Measurements from ENCODE around the gene FAM241A.

Gene FAM241A
- long read RNA-seq, full-length matches to known transcripts, result 2 of 4 reads
- long read RNA-seq, partial matches to known transcripts, result 0 of 4 reads
- long read RNA-seq, other reads (novel, unspliced or antisense), result 2 of 4 reads

GRCh38 chr4:112145326-112145789 lies at the start of gene FAM241A:
Gene FAM241A, plus strand, starts transcription at chr4:112145454. Its CDS starts 127 bp downstream, at chr4:112145581.
- TF ChIP-seq GABPA (IDR thresholded peaks at IDR 0.05; ENCODE audit: low read depth), result no peak
- TF ChIP-seq POLR2AphosphoS5 (IDR thresholded peaks at IDR 0.05; ENCODE audit: low read depth), result peak; percentile 58
- no peak for TF ChIP-seq SPI1 (IDR thresholded peaks at IDR 0.05; ENCODE audit: borderline replicate concordance, low read depth)
- TF ChIP-seq CTCF (IDR thresholded peaks at IDR 0.05; ENCODE audit: insufficient read depth, low read length), result no peak
- TF ChIP-seq, protein P1, sequence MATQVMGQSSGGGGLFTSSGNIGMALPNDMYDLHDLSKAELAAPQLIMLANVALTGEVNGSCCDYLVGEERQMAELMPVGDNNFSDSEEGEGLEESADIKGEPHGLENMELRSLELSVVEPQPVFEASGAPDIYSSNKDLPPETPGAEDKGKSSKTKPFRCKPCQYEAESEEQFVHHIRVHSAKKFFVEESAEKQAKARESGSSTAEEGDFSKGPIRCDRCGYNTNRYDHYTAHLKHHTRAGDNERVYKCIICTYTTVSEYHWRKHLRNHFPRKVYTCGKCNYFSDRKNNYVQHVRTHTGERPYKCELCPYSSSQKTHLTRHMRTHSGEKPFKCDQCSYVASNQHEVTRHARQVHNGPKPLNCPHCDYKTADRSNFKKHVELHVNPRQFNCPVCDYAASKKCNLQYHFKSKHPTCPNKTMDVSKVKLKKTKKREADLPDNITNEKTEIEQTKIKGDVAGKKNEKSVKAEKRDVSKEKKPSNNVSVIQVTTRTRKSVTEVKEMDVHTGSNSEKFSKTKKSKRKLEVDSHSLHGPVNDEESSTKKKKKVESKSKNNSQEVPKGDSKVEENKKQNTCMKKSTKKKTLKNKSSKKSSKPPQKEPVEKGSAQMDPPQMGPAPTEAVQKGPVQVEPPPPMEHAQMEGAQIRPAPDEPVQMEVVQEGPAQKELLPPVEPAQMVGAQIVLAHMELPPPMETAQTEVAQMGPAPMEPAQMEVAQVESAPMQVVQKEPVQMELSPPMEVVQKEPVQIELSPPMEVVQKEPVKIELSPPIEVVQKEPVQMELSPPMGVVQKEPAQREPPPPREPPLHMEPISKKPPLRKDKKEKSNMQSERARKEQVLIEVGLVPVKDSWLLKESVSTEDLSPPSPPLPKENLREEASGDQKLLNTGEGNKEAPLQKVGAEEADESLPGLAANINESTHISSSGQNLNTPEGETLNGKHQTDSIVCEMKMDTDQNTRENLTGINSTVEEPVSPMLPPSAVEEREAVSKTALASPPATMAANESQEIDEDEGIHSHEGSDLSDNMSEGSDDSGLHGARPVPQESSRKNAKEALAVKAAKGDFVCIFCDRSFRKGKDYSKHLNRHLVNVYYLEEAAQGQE (IDR thresholded peaks at IDR 0.05; ENCODE audit: insufficient replicate concordance, low read depth), result no peak
- peak; percentile 49 to 82 for DNase-seq (ENCODE audit: low read depth in 1 of 2, low spot score in 1 of 2)
- no peaks in the 10 kb centered on the region for H3K27me3 ChIP-seq (ENCODE audit: insufficient read depth, poor library complexity, severe bottlenecking)
- peak within 1 kb of the TSS; percentile 86 for H3K4me3 ChIP-seq (replicated peaks; ENCODE audit: insufficient read depth, low read length)
- peak within 1 kb of the TSS; percentile 84 for H3K27ac ChIP-seq (replicated peaks)

- no peak overlapping the region for H3K27ac ChIP-seq (replicated peaks)
- no peak for DNase-seq (ENCODE audit: low read depth in 1 of 2, low spot score in 1 of 2)
- no peak overlapping the region for H3K4me3 ChIP-seq (replicated peaks; ENCODE audit: insufficient read depth, low read length)
- no peaks in the 10 kb centered on the region for H3K27me3 ChIP-seq (ENCODE audit: insufficient read depth, poor library complexity, severe bottlenecking)
- TF ChIP-seq, protein P1 (IDR thresholded peaks at IDR 0.05; ENCODE audit: insufficient replicate concordance, low read depth), result no peak
- no peak for TF ChIP-seq POLR2AphosphoS5 (IDR thresholded peaks at IDR 0.05; ENCODE audit: low read depth)
- TF ChIP-seq GABPA (IDR thresholded peaks at IDR 0.05; ENCODE audit: low read depth), result no peak
- no peak for TF ChIP-seq SPI1 (IDR thresholded peaks at IDR 0.05; ENCODE audit: borderline replicate concordance, low read depth)
- TF ChIP-seq CTCF (IDR thresholded peaks at IDR 0.05; ENCODE audit: insufficient read depth, low read length), result no peak
Measured at GRCh38 chr4:112098841-112099530, 46.3 kb upstream of the FAM241A start.

GRCh38 chr4:112099701-112100297 lies 45.5 kb upstream of the FAM241A start:
- DNase-seq (ENCODE audit: low read depth in 1 of 2, low spot score in 1 of 2), result no peak
- Histone ChIP-seq H3K27ac (replicated peaks) (no peak overlapping the region), H3K4me3 (replicated peaks; ENCODE audit: insufficient read depth, low read length) (no peak overlapping the region), H3K27me3 (ENCODE audit: insufficient read depth, poor library complexity, severe bottlenecking) (no peaks in the 10 kb centered on the region)
- TF ChIP-seq CTCF (IDR thresholded peaks at IDR 0.05; ENCODE audit: insufficient read depth, low read length) (peak; percentile 21), SPI1 (IDR thresholded peaks at IDR 0.05; ENCODE audit: borderline replicate concordance, low read depth) (no peak), GABPA (IDR thresholded peaks at IDR 0.05; ENCODE audit: low read depth) (no peak)
- TF ChIP-seq, protein P1 (IDR thresholded peaks at IDR 0.05; ENCODE audit: insufficient replicate concordance, low read depth), result no peak
